NCI-H187 treated with DMSO at 0.1 percent for 48 hours (cell line): ENCODE data around the gene TMEM50B.
A peak's percentile ranks its signal among the peaks of the same experiment; 100 is the strongest.
"Not testable (repeated sequence)": the region's sequence is repeated elsewhere in the genome, so short reads cannot be mapped to it uniquely, and the experiment has no call there.

ENCODE experiments used
- DNase-seq: peaks from one replicate; lab custom pipeline; 2025; lab: John Stamatoyannopoulos, UW

TMEM50B gene

DNA sequence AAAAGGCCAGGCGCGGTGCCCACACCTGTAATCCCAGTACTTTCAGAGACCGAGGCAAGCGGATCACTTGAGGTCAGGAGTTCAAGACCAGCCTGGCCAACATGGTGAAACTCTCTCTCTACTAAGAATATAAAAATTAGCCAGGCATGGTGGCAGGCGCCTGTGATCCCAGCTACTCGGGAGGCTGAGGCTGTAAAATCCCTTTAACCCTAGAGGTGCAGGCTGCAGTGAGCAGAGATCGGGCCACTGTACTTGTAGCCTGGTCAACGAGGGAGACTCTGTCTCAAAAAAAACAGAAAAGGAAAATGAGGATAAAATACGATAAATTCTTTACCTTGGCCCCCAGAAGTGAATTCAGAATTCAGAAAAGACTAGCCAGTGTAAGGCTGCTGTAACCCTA is 1.6 kb downstream of the TMEM50B start:
- no peak for DNase-seq

DNA sequence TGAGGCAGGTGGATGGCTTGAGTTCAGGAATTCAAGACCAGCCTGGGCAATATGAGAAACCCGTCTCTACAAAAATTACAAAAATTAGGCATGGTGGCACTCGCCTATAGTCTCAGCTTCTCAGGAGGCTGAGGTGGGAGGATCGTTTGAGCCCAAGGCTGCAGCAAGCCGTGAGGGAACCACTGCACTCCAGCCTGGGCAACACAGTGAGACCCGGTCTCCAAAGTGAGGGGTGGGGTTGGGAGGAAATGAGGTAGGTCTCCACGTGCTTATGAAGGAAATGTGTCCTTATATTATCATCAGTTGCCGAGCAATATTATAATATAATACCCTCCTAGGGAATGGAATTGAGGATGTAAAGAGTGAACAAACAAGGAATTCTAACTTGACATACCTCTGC is 2.7 kb downstream of the TMEM50B start:
- no peak for DNase-seq

GRCh38 chr21:33473344-33473743 is 6.4 kb downstream of the TMEM50B start:
- no peak for DNase-seq

DNA sequence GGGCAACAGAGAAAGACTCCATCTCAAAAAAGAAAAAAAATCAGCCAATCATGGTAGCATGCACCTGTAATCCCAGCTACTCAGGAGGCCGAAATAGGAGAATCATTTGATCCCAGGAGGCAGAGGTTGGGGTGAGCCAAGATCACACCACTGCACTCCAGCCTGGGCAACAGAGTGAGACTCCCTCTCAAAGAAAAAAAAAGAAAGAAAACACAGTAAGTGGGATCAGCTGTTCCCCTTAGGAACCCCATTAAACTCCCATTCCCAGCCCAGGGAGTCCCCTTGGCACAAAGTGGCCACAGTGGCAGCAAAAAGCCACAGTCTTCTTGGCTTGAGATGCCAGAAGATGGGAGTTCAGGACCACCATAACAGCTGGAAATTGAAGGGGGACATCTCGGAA is 9.1 kb downstream of the TMEM50B start:
- no peak for DNase-seq

GRCh38 chr21:33469183-33469582 is 10.6 kb downstream of the TMEM50B start:
- not testable (repeated sequence) for DNase-seq

GRCh38 chr21:33461538-33462250 is 18.1 kb downstream of the TMEM50B start:
- DNase-seq: no peak

DNA sequence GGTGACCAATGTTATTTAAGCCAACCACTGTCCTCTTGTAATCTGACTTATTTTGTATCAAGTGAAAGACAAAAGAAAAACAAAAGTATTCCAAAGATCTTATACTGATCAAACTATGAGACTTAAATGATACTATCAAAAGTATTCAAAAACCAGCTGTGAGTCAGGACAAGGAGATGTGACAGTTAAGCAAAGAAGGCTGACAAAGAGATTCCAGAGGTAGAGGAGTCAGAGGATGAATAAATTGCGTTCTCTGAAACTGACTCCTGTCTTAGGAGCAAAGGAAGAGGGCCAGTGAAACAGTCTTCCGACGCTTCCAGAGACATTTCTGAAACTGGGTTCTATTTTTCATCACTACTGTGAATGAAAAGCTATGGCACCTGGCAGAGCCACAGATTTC is 20.9 kb downstream of the TMEM50B start:
- DNase-seq: no peak

DNA sequence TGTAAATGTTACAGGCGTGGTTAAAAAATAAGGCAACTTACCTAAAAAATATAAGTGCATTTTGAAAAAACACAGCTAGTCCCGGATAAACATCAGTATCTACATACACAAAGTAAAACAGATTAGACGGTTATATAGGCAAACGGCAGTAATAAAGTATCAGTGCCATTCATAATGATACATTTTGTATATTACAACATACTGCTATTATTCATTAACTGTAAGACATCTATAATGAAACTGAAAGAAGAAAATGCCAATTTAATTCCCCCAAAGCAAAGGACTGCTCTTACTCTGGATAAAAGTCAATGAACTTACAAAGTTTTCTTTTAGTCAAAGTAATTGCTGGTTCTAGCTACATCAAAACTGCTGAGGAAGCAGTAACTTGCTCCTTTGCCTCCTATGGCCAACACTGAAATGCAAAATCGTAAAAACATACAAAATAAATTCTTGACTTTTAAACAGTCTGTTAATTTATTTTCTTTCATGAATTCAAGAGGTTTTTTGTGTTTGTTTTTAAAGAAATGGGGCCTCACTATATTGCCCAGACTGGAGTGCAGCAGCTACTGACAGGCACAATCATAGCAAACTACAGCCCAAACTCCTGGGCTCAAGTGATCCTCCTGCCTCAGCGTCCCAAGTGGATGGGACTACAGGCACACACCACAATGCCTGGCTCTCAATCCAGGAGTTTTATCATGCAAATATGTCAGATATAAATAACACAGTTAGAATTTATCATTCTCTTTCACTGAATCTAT is 23.9 kb downstream of the TMEM50B start:
- no peak for DNase-seq

DNA sequence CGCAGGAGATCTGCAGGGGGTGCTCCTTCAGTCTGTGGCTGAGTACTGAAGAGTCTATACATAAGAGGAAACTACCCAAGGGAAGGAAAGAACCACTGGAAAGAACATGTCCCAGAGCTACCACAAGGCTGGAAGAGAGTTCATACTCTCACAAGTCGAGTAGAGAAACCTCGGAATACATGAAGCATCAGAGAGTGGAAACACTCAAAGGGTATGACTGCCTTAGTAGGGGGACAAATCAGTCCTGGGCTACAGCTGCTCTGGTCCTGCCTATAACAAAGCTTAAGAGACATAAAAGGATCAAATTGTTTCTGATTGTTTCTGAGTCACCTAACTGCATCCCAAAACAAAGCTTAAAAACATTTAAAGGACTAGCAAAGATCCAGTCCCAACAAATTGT is 27.4 kb downstream of the TMEM50B start:
- no peak for DNase-seq

- no peak for DNase-seq
Measured at GRCh38 chr21:33451634-33452071, 28.1 kb downstream of the TMEM50B start.

DNA sequence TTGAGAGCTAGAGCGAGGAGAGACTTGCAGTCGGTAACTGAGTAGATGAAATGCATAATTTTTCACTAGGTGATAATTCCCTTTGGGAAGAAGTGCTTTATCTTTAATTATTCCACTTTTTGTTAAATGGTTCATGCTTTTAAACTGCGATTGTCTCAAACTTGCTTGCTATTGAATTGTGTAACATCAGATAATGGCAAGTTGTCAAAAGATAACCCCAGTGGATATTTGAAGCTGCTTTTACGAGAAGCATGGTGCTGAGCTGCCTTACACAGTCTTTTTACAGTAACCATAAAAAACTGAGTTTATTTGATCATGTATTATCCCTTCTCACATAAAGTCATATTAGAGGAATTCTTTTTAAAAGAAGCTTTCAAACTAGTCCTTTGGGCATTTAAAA is 30.2 kb downstream of the TMEM50B start:
- no peak for DNase-seq

GRCh38 chr21:33446620-33447019 is 33.2 kb downstream of the TMEM50B start:
- DNase-seq: not testable (repeated sequence)

- DNase-seq: no peak
Measured at GRCh38 chr21:33444499-33444898, 35.3 kb downstream of the TMEM50B start.

- DNase-seq: no peak
Measured at GRCh38 chr21:33443194-33443593, 36.6 kb downstream of the TMEM50B start.

- DNase-seq: peak; percentile 60
Measured at GRCh38 chr21:33441489-33442477, 38.0 kb downstream of the TMEM50B start.

DNA sequence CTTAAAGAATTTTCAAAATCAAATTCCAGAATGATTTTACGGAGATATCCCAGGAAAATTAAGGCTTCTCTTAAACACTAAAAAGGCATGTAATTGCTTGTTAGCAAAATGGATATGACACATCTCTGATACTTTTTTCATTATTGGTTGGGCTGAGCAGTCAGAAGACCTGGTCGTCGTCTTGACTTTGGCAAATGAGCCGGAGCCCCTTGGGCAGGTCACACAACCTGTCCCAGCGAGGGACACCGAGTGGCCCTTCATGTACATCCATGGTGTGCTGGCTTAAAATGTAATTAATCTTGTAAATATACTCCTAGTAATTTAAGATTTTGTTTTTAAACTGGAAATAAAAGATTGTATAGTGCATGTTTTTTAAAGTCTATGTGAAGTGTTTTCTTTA is 42.6 kb downstream of the TMEM50B start:
- DNase-seq: no peak

GRCh38 chr21:33434770-33435360 is 44.9 kb downstream of the TMEM50B start:
- no peak for DNase-seq

GRCh38 chr21:33433425-33434114 is 46.2 kb downstream of the TMEM50B start:
- no peak for DNase-seq

GRCh38 chr21:33433001-33433400 is 46.8 kb downstream of the TMEM50B start:
- no peak for DNase-seq

DNA sequence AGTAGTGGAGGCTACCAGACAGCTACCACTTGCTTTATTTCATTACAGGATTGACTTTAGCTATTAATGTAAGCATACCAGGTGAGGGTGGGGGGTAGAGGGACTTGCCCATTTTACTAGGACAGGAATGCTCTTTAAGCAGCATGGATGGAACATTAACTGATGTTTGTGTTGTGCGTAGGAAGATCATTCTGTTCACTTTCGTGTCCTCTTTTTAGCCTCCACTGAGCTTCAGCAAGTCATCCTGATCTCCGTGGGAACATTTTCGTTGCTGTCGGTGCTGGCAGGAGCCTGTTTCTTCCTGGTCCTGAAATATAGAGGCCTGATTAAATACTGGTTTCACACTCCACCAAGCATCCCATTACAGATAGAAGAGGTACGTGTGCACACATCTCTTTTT is 47.3 kb downstream of the TMEM50B start:
- no peak for DNase-seq

GRCh38 chr21:33430858-33431257 is 48.9 kb downstream of the TMEM50B start:
- DNase-seq: no peak
